Smooth muscle cell (in vitro differentiated cells): ENCODE results near the gene ARHGAP45. TPM values are rescaled to one million over a fixed set of nuclear protein-coding genes. Genes with fewer than 3 reads are reported as not detected.

ENCODE experiments used
- DNase-seq: peaks from one replicate; lab custom pipeline; 2025; ENCODE audit not compliant: unreplicated experiment; lab: John Stamatoyannopoulos, UW
- H2AFZ ChIP-seq: fragments of 200-600 bp; sonication (generic); 2 replicates; pipeline ENCODE4 v1.6.0; 2016; ENCODE audit warnings: antibody characterized with exemption, low read depth, mild to moderate bottlenecking
- H3F3A ChIP-seq: fragments of 200-600 bp; sonication (generic); 2 replicates; pipeline ENCODE4 v1.6.0; 2017; ENCODE audit warnings: antibody characterized with exemption, low read depth
- H3K27ac ChIP-seq: fragments of 200-600 bp; sonication (generic); 2 replicates; pipeline ENCODE4 v1.5.1; 2016; ENCODE audit warnings: low read depth, mild to moderate bottlenecking
- H3K27me3 ChIP-seq: fragments of 200-600 bp; sonication (generic); 2 replicates; pipeline ENCODE4 v1.6.1; 2016; ENCODE audit warnings: low read depth, mild to moderate bottlenecking
- H3K36me3 ChIP-seq: fragments of 200-600 bp; sonication (generic); 2 replicates; pipeline ENCODE4 v1.5.1; 2016; ENCODE audit warnings: low read depth
- H3K4me1 ChIP-seq: fragments of 200-600 bp; sonication (generic); 2 replicates; pipeline ENCODE4 v1.5.1; 2016; ENCODE audit warnings: low read depth
- H3K4me2 ChIP-seq: fragments of 200-600 bp; sonication (generic); 2 replicates; pipeline ENCODE4 v1.6.0; 2016; ENCODE audit warnings: mild to moderate bottlenecking
- H3K4me3 ChIP-seq: fragments of 200-600 bp; sonication (generic); 2 replicates; pipeline ENCODE4 v1.5.1; 2016; ENCODE audit warnings: mild to moderate bottlenecking
- H3K79me2 ChIP-seq: fragments of 200-600 bp; sonication (generic); 2 replicates; pipeline ENCODE4 v1.6.0; 2016; ENCODE audit warnings: low read depth, mild to moderate bottlenecking
- H3K9ac ChIP-seq: fragments of 200-600 bp; sonication (generic); 2 replicates; pipeline ENCODE4 v1.6.0; 2016; ENCODE audit warnings: low read depth
- H3K9me3 ChIP-seq: fragments of 200-600 bp; sonication (generic); replicated peaks from 2 replicates; pipeline ENCODE4 v1.5.1; 2016; ENCODE audit warnings: low read depth
- H4K20me1 ChIP-seq: fragments of 200-600 bp; sonication (generic); 2 replicates; pipeline ENCODE4 v1.6.0; 2016; ENCODE audit warnings: low read depth
- CTCF ChIP-seq: fragments of 200-600 bp; sonication (generic); IDR thresholded peaks from 2 replicates; pipeline ENCODE4 v1.5.1; 2017; ENCODE audit warnings: borderline replicate concordance, mild to moderate bottlenecking, antibody characterized with exemption; ENCODE audit not compliant: insufficient read depth, poor library complexity, severe bottlenecking
- WGBS: methylation state at CpG from one replicate; pipeline ENCODE4 v1.1.7; 2016; ENCODE audit warnings: low lambda C conversion rate; 5-methylcytosine and 5-hydroxymethylcytosine counted together
- polyA plus RNA-seq: library from polyadenylated mRNA; unstranded; fragments of >200 nt; fragmentation: Nextera tagmentation; extraction: Ambion mirVana; gene quantifications from 2 replicates; pipeline ENCODE4 v1.2.1, GENCODE V29; 2016
- total RNA-seq: library from RNA; depleted of rRNA; stranded (reverse); fragments of >200 nt; gene quantifications from 2 replicates; pipeline ENCODE4 v1.2.3, GENCODE V29; 2014

ARHGAP45 gene
- total and polyA plus RNA-seq, 2 experiments from 2014 or later: 4.4 to 8.0 TPM

GRCh38 chr19:1064661-1065605 is 2.0 kb upstream of the ARHGAP45 start:
- H3K79me2 ChIP-seq: no peaks in the 10 kb centered on the region
- TF ChIP-seq CTCF: peak; percentile 49
- H3K27me3 ChIP-seq: peaks cover 22% of the 10 kb centered on the region
- H3K9ac ChIP-seq: no peak overlapping the region
- H3K36me3 ChIP-seq: no peaks in the 10 kb centered on the region
- no peaks in the 10 kb centered on the region for H4K20me1 ChIP-seq
- peak; percentile 14 for DNase-seq
- no peak overlapping the region for H2AFZ ChIP-seq
- H3K27ac ChIP-seq: no peak overlapping the region
- H3K4me2 ChIP-seq: peak overlapping the region; percentile 88
- H3K4me1 ChIP-seq: peaks cover 6% of the 10 kb centered on the region
- no peak overlapping the region for H3K4me3 ChIP-seq
- peaks cover 5% of the 10 kb centered on the region for H3F3A ChIP-seq
- 18% methylated on average over 56 of the region's 60 CpGs for WGBS
- H3K9me3 ChIP-seq: no peaks in the 10 kb centered on the region

GRCh38 chr19:1065606-1066109 is 1.3 kb upstream of the ARHGAP45 start:
- no peak for DNase-seq
- Histone ChIP-seq H3F3A (peaks cover 5% of the 10 kb centered on the region), H3K27me3 (peaks cover 29% of the 10 kb centered on the region), H3K9me3 (no peaks in the 10 kb centered on the region), H2AFZ (no peak overlapping the region), H3K79me2 (no peaks in the 10 kb centered on the region), H3K4me1 (peaks cover 6% of the 10 kb centered on the region), H3K36me3 (no peaks in the 10 kb centered on the region), H3K27ac (no peak overlapping the region), H3K4me2 (peak overlapping the region; percentile 88), H4K20me1 (no peaks in the 10 kb centered on the region), H3K4me3 (no peak overlapping the region), H3K9ac (no peak overlapping the region)
- 49% methylated on average over 17 of the region's 17 CpGs for WGBS
- no peak for TF ChIP-seq CTCF

GRCh38 chr19:1066251-1066747 is 668 bp upstream of the ARHGAP45 start:
- DNase-seq: no peak
- Histone ChIP-seq H3K4me2 (peak overlapping the region; percentile 88), H3K9me3 (no peaks in the 10 kb centered on the region), H3K4me1 (peaks cover 6% of the 10 kb centered on the region), H2AFZ (no peak overlapping the region), H3K9ac (no peak overlapping the region), H3K27me3 (peaks cover 35% of the 10 kb centered on the region), H3K4me3 (peak overlapping the region; percentile 47), H3F3A (peaks cover 5% of the 10 kb centered on the region), H3K79me2 (no peaks in the 10 kb centered on the region), H3K27ac (no peak overlapping the region), H4K20me1 (no peaks in the 10 kb centered on the region), H3K36me3 (no peaks in the 10 kb centered on the region)
- no peak for TF ChIP-seq CTCF
- WGBS: 45% methylated on average over 13 of the region's 17 CpGs
